GM18511 (cell line): ENCODE results near the gene ZBTB3.
A peak's percentile ranks its signal among the peaks of the same experiment; 100 is the strongest.
"Not testable (repeated sequence)": the region's sequence is repeated elsewhere in the genome, so short reads cannot be mapped to it uniquely, and the experiment has no call there.

Experiments
- ATAC-seq: cut with Tn5 transposase; IDR thresholded peaks from one replicate; pipeline ENCODE4 v1.9.1; 2021; ENCODE audit warnings: mild to moderate bottlenecking, moderate library complexity; ENCODE audit not compliant: unreplicated experiment

Gene ZBTB3

DNA sequence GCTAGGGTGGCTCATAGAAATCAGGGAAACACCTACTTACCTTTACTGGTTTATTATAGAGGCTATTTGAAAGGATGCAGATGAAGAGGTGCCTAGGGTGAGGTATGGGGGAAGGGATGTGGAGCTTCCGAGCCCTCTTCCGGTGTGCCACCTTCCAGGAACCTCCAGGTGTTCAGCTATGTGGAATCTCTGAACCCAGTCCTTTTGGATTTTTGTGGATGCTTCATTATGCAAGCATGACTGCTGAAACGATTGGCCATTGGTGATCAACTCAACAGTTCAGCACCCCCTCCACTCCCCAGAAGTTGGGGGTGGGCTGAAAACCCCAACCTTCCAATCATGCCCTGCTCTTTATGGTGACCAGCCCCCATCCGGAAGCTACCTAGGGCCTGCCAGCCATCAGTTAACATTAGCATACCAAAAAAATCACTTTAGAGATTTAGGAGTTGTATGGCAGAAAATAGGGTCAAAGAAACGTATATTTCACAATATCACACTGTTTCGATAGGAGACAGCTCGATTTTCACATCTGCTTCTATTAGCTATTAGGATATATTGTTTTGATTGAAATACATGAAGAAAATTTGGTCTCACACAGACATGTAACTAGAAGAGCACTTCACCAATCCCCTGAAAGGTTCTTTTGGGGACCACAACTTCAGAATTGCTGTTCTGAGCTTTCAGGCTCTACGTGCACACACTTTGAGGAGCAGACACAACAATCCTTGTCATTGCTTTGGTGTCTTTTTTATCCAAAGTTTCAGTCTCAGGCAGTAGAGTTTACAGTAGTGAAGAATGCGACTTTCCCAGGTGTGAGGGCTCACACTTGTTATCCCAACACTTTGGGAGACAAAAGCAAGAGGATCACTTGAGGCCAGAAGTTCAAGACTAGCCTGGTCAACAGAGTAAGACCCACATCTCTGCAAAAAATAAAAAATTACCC, 4.2 kb upstream of the ZBTB3 start:
- ATAC-seq: no peak

DNA sequence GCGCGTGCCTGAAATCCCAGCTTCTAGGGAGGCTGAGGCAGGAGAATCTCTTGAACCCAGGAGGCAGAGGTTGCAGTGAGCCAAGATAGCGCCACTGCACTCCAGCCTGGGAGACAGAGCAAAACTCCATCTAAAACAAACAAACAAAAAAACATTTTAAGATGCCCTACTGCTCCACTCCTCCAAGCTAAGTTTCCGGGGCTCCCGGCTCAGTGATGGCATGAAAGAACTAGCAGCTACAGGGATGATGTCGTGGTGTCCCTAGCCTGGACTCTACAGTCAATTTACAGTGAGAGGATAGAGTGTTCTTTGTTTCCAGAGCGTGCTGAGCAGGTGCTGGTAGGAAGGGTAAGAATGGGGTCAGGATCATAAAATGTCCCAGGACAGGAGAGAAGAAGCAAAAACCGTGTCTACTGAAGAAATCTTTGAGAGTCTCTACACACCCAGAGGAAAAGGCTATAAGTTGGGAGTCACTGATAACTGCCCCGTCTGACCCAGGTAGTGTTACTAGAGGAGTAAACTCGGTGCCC, 1.2 kb upstream of the ZBTB3 start:
- ATAC-seq: no peak

DNA sequence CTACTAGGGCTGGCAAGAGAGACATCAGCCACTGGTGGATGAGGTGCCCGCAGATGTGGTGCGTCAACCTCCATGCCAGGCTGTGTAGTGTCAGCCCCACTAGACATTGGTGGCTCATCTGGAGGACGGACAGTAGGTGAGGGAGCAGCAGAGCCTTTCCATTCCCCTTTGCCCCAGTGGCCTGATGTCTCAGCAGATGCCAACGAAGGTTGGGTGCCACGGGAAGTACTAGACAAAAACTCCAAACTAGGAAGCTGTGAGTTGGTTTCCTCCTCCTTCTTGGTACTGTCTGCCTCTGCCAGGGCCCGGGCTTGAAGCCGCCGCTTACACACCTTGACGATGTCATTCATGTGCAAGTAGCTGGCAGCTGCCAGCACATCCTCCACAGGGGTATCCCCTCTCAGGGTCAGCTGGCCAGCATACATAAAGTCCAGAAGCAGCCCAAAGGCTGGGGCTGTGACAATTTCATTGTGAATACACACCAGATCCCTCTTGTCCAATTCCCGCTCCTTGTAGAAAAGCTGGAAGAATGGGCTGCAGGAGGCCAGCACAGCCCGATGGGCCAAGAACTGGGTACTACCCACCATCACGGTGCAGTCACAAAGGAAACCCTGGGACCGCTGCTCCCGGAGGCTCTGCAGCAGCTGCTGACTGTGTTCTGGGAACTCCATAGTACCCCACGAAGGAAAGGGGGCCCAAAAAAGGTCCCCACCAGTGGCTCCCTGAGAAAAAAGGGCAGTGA, 795 bp downstream of the ZBTB3 start:
- ATAC-seq: no peak

DNA sequence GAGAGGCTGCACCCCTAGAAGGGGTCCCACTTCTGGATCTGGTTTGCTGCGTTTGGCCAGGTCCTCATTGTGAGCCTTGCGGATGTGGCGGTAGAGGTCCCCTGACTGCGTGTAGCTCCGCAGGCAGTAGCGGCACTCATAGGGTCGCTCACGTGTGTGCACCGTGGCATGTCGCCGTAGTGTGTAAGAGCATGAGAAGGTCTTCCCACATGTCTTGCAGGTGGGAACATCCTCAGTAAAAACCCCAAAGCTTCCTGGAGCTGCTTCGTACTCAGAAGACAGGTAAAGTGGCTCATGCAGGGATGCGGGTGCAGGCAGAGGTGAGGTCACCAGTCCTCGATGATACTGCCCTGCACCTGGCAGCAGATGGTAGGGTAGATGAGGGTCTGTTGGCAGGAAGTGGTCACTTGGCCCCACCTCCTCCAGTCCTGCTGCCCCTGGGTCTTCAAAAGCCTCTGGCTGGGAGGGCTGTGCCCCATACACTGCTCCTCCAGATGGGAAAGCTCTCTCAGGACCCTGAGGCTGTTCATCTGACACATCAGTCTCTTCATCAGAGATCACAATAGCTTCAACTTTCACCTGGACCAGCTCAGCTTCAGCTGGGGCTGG, 1.7 kb downstream of the ZBTB3 start:
- no peak for ATAC-seq

DNA sequence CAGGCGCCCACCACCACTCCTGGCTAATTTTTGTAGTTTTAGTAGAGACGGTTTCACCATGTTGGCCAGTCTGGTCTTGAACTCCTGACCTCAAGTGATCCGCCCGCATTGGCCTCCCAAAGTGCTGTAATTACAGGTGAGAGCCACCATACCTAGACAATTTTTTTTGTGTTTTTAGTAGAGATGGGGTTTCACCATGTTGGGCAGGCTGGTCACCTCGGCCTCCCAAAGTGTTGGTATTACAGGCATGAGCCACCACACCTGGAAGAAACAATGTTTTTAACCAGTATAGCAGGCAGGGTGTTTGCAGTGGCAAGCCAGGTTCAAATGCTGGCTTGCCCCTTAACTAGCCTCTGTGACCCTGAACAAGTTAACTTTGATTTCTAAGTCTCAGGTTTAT, 4.0 kb downstream of the ZBTB3 start:
- ATAC-seq: not testable (repeated sequence)

DNA sequence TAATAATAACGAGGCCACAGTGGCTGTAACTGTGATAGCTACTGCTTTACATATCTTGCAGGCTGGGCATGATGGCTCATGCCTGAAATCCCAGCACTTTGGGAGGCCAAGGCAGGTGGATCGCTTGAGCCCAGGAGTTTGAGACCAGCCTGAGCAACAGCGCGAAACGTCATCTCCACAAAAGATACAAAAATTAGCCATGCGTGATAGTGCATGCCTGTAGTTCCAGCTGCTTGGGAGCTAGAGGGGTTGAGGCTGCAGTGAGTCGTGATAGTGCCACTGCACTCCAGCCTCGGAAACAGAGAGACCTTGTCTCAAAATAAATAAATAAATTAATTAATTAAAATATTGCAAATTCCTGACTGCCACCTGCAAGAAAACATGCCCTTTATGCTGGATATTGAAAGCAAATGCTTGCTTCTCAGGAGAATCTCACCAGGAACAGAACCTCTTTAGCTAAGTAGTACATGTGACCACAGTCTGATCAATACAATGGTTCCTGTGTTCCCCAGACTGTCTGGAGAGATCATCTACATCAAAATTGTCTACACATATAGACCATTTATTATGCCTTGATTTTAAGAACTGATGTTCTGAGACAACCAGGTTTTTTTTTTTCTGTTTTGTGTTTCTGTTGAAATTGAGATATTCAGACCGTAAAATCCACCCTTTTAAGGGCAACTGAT, 6.3 kb downstream of the ZBTB3 start:
- no peak for ATAC-seq

DNA sequence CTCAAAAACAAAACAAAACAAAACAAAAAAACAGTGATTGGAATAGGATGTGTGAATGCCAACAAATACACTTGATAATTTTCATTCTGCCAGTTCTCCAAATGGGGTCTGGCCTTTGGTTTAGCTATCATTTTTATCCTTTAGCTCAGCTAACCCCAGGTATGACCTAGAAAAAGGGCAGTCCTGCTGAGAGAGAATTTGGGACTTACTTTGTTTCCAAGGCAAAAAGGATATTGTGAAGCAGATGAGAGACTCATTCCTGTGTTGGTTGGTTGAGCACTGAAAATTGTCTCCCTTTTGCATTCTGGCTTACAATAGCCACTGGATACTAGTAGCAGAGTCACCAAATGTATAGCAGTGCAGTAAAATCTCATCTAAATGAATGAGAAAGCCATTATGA, 16.8 kb downstream of the ZBTB3 start:
- ATAC-seq: no peak

DNA sequence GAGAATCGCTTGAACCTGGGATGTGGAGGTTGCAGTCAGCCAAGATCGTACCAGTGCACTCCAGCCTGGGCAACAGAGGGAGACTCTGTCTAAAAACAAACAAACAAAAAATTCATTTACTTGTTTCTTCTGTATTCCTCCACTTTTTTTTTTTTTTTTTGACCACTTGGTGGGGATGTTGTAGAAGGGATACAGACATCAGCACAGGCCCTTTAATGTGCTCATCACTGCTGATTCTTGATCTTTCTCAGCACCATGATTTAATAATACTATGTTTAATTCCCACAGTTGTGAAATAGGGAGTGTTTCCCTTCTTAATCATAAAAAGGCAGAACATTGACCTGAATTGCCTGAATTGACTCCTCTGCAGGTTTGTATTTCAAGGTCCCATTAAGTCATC, 21.1 kb downstream of the ZBTB3 start:
- no peak for ATAC-seq

DNA sequence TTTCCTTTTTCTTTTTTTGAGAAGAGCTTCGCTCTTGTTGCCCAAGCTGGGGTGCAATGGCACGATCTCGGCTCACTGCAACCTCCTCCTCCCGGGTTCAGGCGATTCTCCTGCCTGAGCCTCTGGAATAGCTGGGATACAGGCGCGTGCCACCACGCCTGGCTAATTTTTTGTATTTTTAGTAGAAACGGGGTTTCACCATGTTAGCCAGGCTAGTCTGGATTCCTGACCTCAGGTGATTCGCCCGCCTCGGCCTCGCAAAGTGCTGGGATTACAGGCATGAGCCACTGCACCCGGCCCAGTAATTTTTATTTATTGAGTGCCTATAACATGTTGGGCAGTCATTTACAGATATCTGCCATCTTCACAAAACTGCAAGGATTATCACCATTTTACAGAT, 23.9 kb downstream of the ZBTB3 start:
- ATAC-seq: not testable (repeated sequence)

DNA sequence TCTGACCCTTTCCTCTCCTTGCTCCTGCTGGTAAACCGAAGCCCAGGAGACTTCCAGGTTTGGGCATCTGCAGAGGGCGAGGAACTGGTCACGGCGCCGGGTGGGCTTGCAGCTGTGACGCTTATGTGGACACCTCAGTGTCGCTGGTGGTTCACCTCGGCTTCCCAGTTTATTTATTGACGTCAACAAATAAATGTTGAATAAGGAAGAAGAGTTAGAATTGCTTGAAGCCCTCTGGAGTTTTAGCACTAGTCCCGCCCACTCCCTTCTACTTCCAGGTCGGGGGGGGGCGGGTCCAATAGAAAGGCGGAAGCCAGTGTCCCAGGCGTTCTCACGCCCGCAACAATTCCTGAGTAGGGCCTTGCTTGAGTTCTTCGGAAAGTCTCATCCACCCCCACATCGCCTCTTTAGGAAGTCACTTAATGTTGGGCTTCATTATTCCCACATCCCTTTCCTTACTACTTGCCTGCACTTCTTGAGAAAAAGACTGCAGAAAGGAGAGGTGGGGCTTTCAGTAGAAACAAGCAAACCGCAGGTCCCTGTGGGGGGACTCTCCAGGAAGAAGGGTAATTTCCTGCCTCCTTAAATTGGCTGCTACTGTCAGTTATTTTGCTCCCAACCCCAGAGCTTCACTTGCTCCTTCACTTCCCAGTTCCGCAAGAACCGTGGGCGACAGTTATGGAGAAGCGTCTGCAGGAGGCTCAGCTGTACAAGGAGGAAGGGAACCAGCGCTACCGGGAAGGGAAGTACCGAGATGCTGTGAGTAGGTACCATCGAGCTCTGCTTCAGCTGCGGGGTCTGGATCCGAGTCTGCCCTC, 25.6 kb downstream of the ZBTB3 start, which contains the start of gene TTC9C:
Gene TTC9C, plus strand, starts transcription at position 316 of the 818 bp plus-strand sequence. Its CDS starts 363 bp downstream, at position 679.
- ATAC-seq: no peak

DNA sequence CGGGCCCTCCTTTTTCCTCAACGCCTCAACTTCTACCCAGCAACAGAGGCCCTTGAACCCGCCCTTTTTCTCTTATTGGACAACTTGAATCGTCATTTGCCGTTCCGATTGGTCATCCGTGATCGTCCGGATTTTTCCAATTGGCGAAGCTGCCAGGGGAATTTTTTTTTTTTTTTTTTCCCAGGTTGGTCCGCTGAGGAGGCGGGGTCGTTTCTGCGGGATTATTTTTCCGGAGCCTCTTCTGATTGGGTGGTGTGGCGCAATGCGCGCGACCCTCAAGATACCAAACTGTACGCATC, 26.1 kb downstream of the ZBTB3 start:
- ATAC-seq: peak; percentile 63

DNA sequence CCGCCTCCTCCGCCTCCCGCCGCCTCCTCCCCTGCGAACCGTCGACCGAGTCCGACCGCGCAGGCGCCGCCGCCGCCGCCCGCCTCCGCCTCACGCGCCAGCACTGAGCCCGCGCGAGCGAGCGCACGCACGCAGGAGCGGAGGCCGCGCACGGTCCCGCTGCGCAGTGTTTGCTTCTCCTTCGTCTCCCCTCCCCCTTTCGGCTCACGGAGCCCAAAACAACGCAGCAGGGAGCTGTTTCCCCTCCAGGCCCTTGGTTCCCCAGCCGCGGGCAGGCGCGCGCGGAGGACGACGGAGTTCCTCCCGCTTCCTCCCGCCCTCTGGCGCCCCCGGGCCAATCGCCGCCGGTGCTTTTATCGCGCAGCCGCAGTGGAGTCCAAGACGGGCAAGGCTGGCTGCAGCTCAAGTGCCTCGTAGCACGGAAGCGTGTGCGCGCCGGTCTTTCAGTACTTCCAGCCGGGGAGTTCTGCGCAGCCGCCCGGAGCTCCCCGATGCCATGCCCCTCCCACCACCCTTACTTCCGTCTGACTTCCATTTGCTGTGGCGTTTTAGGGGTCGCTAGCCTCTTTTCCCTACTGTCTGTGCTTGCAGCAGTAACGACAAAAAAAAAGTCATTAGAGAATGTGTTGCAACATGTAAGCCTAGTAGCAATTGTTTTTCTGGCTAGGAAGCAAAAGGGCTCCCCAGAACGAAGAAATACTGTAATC, 26.6 kb downstream of the ZBTB3 start, which contains the start of gene HNRNPUL2:
Gene HNRNPUL2, minus strand, starts transcription at position 293 of the 707 bp plus-strand sequence. CDS start 301 bp downstream, outside the sequence.
- peak; percentile 69 for ATAC-seq

DNA sequence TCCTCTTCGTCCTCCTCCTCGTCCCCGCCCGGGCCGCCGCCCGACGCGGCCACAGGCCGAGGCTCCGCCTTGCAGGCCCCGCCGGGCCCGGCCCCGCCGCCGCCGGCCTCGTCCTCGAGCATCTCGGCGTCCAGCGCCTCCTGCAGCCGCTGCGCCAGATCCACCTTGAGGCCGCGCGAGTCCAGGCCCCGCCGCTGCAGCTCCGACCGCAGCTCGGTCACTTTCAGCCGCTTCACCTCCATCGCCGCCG, 27.1 kb downstream of the ZBTB3 start:
- ATAC-seq: no peak

DNA sequence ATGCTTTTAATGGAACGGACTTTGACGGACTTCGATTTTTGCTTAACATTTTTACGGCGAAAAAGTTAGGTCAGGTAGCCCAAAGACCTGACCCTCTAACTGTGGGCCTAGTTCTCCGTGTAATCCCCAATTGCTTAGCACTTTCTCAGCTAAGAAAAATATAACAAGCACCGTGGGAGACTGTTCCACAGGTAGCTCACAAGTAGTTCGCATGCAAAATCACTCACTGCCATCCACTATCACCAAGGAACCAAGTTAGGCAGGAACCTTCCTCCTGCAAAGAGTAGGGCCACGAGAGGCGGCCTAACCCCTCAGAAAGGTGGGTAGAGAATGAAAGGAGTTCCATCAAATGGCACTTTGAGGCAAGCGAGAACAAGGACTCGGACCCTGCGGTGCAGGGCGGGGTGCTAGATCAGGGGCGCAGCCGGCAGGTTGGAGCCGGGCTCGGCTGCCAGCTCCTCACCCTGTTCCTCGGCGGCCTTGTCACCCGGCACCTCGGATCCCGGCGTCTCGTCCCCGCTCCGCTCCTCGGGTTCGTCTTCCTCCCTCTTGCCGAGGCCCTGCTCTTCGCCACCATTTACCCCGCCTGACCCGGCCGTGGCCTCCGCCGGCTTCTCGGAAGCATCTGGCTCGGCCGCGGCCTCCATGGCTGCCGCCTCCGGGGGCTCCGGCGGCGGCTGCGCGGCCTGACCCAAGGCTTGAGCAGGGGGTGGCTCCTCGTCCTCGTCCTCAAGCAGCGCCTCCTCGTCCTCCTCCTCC, 27.6 kb downstream of the ZBTB3 start:
- peak; percentile 0 for ATAC-seq

DNA sequence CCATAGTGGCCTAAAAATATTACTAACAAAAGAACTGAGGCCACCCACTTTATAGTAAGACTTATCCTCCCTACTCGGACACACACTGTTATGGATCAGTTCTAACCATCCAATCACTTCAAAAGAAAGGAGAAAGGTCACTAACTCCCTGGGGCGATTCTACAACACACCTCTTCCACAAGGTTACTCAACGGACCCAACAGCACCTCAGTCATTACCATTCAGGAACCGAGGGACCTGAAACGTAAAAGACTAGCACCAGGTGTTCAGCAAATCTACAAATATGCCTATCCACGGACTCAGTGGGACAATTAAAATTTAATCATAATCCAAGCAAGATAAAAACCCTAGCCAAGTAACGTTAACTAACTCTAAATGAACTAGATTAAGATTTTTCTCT, 28.3 kb downstream of the ZBTB3 start:
- ATAC-seq: no peak

DNA sequence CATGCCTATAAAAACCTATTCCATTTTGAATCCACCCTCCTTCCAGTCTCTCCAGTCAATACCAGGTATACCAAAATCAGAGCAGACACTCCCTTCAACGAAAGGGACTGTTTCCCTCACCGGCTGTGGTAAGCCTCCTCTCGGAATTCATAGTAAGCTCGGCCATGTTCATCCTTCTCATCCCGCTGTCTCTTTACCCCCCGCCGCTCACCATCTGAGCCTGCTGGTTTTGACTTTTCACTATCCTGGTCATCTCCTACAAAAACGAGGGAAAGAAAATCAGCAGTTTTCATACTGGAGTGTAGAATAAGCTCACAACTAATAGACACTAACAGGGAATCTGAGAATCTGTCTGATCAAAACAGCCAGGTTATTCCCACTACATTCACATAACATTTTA, 29.8 kb downstream of the ZBTB3 start:
- no peak for ATAC-seq

DNA sequence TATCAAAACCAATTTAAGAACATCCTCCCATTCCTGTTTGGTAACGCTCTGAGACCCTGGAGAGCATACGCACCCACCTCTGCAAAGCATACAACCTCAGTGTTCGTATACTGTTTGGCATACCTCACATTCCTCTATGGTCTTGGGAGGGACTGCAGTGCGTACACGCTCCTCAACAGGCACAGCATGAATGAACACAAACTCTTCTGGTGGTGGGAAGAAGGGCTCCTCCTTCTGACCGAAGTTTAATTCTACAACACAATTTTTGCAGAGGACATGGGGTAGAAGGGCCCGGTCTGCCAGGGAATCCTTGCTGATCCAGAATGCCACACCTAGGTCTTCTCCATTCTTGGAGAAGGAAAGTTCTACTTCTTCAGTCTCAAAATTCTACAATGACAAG, 32.0 kb downstream of the ZBTB3 start:
- ATAC-seq: no peak

DNA sequence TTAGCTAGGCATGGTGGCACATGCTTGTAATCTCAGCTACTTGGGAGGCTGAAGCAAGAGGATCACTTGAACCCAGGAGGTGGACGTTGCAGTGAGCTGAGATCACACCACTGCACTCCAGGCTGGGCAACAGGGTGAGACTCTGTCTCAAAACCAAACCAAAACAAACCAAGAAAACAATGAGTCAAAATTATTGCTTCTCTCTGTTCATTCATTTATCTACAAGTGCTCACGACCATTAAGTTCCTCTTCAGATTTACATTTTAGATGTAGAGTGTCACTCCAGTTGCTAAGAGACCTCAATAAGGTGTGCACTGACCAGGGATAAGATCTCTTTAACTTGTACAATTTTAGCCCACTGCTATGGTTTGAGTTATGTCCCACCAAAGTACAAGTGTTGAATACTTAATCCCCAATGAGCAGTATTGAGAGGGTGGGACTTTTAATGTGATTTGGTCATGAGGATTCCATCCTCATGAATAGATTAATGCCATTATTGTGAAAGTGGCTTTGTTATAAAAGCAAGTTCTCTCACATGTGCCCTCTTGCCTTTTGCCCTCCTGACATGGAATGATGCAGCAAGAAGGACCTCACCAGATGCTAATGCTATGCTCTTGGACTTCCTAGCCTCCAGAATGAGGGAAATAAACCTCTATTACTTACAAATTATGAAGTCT, 34.5 kb downstream of the ZBTB3 start:
- no peak for ATAC-seq
